MM.1S (cell line): ENCODE measurements around the gene PLCH1.

Experiments
- EZH2 ChIP-seq: fragments of 300-600 bp; sonication (generic); optimal IDR thresholded peaks from 2 replicates; pipeline ENCODE3; 2017; ENCODE audit warnings: low read depth, mild to moderate bottlenecking, antibody characterized with exemption, low read length, mixed read lengths
- TF ChIP-seq, protein P1 (sequence below): fragments of 300-600 bp; sonication (generic); IDR thresholded peaks from 2 replicates; pipeline ENCODE4 v1.5.1; 2016; ENCODE audit warnings: antibody characterized with exemption, low read length, mixed read lengths

DNA sequence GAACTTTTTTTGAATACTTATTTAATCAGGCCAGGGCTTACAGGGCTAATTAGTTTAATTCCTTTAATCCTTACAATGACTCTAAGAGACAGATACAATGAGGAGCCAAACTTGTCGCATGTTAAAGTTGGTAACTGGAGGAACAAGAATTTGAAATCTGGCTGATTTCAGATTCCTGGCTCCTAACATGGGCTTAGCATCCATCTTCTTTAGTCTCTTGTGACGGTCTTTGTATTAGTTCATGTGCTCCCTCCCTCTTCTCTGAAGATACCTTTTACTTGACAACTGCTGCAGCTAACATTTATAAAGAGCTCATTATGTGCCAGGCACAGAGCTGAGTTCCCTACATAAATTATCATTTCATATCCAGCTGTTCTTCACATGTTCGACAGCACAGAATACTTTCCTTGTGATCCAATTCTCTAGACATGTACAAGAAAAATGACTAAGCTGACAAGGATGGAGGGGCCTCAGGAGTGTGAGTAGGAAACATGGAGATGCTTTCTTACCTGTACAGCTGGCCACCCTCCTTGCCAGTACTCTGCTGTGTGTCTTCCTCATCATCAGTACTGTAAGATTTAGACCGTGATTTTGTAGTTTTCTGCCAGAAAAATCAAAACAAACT is 244.6 kb downstream of the PLCH1 start:
- TF ChIP-seq, protein P1, sequence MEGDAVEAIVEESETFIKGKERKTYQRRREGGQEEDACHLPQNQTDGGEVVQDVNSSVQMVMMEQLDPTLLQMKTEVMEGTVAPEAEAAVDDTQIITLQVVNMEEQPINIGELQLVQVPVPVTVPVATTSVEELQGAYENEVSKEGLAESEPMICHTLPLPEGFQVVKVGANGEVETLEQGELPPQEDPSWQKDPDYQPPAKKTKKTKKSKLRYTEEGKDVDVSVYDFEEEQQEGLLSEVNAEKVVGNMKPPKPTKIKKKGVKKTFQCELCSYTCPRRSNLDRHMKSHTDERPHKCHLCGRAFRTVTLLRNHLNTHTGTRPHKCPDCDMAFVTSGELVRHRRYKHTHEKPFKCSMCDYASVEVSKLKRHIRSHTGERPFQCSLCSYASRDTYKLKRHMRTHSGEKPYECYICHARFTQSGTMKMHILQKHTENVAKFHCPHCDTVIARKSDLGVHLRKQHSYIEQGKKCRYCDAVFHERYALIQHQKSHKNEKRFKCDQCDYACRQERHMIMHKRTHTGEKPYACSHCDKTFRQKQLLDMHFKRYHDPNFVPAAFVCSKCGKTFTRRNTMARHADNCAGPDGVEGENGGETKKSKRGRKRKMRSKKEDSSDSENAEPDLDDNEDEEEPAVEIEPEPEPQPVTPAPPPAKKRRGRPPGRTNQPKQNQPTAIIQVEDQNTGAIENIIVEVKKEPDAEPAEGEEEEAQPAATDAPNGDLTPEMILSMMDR: no peak
- no peak for TF ChIP-seq EZH2
